HG03135 (cell line): ENCODE results near the gene CAMKK2.
"Not testable (repeated sequence)": the region's sequence is repeated elsewhere in the genome, so short reads cannot be mapped to it uniquely, and the experiment has no call there.

Source experiments
- ATAC-seq: cut with Tn5 transposase; IDR thresholded peaks from one replicate; pipeline ENCODE4 v1.9.1; 2021; ENCODE audit warnings: mild to moderate bottlenecking, moderate library complexity; ENCODE audit not compliant: unreplicated experiment

Gene CAMKK2

GRCh38 chr12:121280531-121280930 is 16.0 kb downstream of the CAMKK2 start:
- not testable (repeated sequence) for ATAC-seq

GRCh38 chr12:121279507-121279915 is 17.0 kb downstream of the CAMKK2 start:
- no peak for ATAC-seq

- no peak for ATAC-seq
These were observed 17.5 kb downstream of the CAMKK2 start for GRCh38 chr12:121279071-121279375.

GRCh38 chr12:121278169-121279070 is 18.1 kb downstream of the CAMKK2 start:
- ATAC-seq, result no peak

- no peak for ATAC-seq
These were observed 19.1 kb downstream of the CAMKK2 start for GRCh38 chr12:121277374-121277759.

GRCh38 chr12:121274036-121274763 is 22.3 kb downstream of the CAMKK2 start:
- no peak for ATAC-seq

GRCh38 chr12:121273364-121273896 is 23.1 kb downstream of the CAMKK2 start:
- no peak for ATAC-seq

GRCh38 chr12:121267822-121268221 is 28.7 kb downstream of the CAMKK2 start:
- ATAC-seq, result no peak

- no peak for ATAC-seq
These were observed 31.5 kb downstream of the CAMKK2 start for GRCh38 chr12:121264951-121265515.

- no peak for ATAC-seq
These were observed 32.4 kb downstream of the CAMKK2 start for GRCh38 chr12:121264135-121264534.

- ATAC-seq, result no peak
These were observed 33.1 kb downstream of the CAMKK2 start for GRCh38 chr12:121263206-121263935.

GRCh38 chr12:121261398-121261797 is 35.1 kb downstream of the CAMKK2 start:
- ATAC-seq, result no peak

- no peak for ATAC-seq
These were observed 36.4 kb downstream of the CAMKK2 start for GRCh38 chr12:121260091-121260490.

GRCh38 chr12:121259074-121259473 is 37.4 kb downstream of the CAMKK2 start:
- no peak for ATAC-seq

- ATAC-seq, result not testable (repeated sequence)
These were observed 38.6 kb downstream of the CAMKK2 start for GRCh38 chr12:121257704-121258449.

GRCh38 chr12:121255433-121255832 is 41.1 kb downstream of the CAMKK2 start:
- no peak for ATAC-seq

GRCh38 chr12:121253638-121254335 is 42.7 kb downstream of the CAMKK2 start:
- ATAC-seq, result no peak

- ATAC-seq, result no peak
These were observed 43.7 kb downstream of the CAMKK2 start for GRCh38 chr12:121252712-121253345.

GRCh38 chr12:121251838-121252237 is 44.7 kb downstream of the CAMKK2 start:
- ATAC-seq, result no peak
